GM19324 (cell line): ENCODE data around the gene ARID4A.
"Not testable (repeated sequence)": the region's sequence is repeated elsewhere in the genome, so short reads cannot be mapped to it uniquely, and the experiment has no call there.

Experiments
- ATAC-seq: cut with Tn5 transposase; IDR thresholded peaks from one replicate; pipeline ENCODE4 v1.9.1; 2021; ENCODE audit warnings: mild to moderate bottlenecking, moderate library complexity; ENCODE audit not compliant: unreplicated experiment, low FRiP score

The ARID4A gene

DNA sequence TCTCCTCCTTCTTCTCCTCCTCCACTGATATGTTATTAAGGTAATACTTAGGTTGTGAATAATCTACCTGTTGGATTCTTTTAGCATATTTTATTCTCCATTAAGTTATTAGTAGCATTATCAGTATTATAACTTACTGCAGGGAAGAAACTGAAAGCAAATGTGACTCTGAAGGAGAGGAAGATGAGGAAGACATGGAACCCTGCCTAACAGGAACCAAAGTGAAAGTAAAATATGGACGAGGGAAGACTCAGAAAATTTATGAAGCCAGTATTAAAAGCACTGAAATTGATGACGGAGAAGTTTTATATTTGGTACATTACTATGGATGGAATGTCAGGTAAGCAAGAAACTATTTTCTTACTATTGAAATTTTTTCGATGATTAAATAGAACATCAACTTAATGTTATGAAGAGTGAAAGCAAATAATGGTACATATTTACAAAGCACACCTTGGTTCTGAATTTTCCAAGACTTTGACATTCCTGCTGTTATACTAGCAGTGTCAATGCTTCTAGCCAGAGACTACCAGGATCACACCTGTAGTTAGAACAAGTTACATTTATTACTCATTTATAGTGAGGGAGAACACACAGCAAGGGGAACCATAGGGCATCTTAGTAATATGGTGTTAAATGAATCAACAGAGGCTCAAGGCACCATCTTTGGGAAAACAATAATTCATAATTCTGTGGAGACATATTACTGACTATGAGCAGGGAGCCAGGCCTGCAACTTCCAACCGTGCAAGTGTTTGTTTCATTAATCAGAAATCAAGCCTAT lies 55.4 kb downstream of the ARID4A start:
- ATAC-seq, result no peak

DNA sequence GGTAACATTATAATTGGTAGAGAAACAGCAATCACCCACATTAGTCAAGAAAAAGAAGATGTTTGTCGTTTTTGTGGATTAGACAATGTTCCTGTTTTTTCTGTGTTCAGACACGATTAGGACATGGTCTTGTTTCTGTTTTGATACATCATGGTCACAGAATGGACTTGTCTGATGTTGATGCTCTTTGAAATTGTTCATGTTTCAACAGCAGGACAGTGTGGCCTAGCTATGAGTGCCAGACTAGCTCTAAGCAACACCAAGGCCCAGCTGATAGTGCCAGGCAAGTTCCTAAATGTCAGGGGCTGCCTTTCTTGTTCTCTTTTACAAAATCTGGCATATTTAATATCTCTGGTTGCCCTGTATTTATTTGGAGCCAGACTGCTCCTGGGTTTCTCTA lies 56.5 kb downstream of the ARID4A start:
- ATAC-seq, result no peak

DNA sequence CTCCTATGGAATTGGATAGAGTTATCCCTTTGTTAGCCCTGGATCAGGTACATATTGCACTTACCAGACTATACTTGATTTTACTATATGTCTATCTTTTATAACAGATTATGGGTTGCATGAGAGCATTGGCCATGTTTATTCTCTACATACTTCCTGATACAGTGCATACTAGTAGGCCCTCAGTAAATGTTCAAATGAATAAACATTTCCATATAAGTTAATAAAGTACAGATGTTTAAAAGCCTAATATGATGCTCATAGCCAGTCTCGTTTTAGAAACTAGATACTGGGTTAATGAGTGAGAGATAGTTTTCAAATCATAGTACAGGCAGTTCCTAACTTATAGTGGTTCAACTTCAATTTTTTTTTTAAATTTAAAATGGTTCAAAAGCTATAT lies 57.9 kb downstream of the ARID4A start:
- no peak for ATAC-seq

DNA sequence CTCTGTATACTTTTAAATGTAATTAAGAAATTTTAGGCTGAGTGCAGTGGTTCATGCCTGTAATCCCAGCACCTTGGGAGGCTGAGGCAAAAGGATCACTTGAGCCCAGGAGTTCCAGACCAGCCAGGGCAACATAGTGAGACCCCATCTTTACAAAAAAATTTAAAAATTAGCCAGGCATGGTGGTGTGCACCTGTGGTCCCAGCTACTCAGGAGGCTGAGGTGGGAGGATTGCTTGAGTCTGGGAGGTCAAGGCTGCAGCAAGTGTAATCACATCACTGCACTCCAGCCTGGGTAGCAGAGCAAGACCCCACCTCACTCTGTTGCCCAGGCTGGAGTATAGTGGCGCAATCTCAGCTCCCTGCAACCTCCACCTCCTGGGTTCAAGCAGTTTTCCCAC lies 63.9 kb downstream of the ARID4A start:
- not testable (repeated sequence) for ATAC-seq

DNA sequence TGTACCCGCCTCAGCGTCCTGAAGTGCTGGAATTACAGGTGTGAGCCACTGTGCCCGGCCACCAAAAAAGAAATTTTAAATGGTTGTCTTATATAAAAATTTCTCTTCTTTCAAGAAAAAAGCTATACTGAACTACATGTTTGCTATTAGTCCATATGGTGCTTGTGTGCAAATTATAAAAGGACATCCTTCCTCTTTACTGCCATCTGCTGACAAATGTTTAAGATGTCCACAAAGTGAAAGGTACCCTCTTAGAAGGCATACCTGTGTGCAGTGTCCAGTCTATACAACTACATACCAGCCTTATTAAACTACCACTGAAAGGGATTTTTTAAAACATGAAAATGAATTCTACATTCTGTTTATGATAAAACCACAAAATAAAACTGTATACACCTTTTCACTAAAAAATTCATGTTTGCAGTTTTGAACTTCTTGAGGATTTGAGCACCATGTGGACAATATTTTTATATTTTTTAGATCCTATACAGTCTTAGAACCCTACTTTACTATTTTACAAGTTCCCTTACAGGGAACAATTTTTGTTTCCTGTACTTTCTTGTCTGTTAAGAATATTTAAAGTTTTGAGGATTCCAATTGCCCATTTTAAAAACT lies 64.5 kb downstream of the ARID4A start:
- no peak for ATAC-seq

DNA sequence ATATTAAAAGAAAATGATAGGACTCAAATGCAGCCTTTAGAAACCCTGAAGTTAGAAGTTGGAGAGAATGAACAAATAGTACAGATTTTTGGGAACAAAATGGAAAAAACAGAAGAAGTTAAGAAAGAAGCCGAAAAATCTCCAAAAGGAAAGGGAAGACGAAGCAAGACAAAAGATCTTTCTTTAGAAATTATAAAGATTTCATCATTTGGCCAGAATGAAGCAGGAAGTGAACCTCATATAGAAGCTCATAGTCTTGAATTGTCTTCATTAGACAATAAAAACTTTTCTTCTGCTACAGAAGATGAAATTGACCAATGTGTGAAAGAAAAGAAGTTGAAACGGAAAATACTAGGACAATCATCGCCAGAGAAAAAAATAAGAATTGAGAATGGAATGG lies 66.0 kb downstream of the ARID4A start:
- no peak for ATAC-seq

DNA sequence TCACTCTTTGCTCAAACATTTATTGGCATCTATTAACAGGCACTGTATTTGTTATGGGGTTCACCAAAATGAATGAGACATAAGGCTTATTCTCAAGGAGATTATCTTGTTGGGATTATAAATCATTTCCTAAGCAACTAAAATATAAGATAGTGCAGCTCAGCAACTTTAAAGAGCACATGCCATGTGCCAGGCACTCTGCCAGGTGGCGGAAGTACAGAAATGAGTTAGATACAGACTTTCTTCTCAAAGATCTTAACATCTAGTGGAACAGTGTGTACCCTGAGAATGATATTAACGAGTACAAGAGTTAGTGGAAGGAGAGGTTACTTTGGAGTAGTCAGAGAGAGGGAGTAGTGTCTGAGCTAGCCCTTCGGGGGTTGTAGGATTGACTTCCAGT lies 68.9 kb downstream of the ARID4A start:
- ATAC-seq, result no peak

DNA sequence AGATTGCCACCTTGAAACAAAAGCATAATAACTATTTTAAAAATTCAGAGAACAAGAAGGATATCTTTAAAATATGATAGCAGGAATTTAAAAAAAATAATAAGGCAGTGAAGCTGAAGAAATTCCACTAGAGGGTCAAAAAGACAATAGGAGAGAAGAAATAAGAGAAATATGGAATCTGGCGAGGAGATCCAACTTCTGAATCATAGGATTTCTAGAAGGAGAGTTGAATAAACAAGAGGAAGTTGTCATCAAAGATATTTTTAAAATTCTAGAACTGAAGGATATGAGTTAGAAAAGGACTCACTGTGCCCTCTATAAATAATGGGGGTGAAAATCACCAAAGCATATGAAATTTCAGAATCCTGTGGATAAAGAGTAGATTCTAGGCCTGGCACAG lies 70.6 kb downstream of the ARID4A start:
- no peak for ATAC-seq

DNA sequence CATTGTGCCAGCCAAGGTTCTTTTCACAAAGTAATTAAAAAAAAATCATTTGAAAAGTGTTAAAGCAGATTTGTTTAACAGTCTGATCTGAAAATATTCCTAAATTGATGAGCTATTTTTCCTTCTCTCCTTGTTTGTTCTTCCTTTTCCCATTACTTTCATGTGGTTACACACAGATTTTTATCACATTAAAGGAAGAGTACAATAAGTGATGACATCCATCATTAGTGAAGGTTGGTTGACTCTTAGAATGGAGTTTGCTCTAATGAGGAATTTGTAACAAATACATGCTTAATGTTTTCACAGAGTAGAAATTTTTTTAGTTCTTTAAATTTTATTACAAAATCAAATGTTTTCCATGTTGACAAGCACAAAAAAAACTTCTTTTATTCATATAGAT lies 78.4 kb downstream of the ARID4A start:
- no peak for ATAC-seq

DNA sequence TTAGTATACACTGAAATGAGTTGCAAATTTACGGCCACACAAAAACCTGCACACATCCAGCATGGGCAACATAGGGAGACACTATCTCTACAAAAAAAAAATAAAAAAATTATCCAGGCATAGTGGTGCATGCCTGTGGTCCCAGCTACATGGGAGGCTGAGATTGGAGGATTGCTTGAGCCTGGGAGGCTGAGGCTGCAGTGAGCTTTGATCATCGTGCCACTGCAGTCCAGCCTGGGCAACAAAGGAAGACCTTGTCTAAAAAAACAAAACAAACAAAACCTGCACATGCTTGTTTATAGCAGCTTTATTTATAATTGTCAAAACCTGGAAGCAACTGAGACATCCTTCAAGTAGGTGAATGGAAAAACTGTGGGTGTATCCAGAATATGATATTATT lies 92.5 kb downstream of the ARID4A start:
- no peak for ATAC-seq

DNA sequence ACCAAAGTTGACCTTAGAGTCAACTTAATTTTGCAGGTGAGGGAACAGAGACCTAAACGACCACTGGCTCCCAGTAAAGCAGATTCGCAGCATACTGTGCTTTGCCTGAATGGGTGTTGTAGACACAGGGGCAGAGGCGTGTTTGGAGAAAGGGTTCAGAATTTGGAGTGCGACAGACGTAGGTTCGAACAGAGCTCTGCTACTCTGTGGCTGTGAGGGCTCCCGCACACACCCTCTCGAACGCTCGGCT lies 97.1 kb downstream of the ARID4A start:
- no peak for ATAC-seq

DNA sequence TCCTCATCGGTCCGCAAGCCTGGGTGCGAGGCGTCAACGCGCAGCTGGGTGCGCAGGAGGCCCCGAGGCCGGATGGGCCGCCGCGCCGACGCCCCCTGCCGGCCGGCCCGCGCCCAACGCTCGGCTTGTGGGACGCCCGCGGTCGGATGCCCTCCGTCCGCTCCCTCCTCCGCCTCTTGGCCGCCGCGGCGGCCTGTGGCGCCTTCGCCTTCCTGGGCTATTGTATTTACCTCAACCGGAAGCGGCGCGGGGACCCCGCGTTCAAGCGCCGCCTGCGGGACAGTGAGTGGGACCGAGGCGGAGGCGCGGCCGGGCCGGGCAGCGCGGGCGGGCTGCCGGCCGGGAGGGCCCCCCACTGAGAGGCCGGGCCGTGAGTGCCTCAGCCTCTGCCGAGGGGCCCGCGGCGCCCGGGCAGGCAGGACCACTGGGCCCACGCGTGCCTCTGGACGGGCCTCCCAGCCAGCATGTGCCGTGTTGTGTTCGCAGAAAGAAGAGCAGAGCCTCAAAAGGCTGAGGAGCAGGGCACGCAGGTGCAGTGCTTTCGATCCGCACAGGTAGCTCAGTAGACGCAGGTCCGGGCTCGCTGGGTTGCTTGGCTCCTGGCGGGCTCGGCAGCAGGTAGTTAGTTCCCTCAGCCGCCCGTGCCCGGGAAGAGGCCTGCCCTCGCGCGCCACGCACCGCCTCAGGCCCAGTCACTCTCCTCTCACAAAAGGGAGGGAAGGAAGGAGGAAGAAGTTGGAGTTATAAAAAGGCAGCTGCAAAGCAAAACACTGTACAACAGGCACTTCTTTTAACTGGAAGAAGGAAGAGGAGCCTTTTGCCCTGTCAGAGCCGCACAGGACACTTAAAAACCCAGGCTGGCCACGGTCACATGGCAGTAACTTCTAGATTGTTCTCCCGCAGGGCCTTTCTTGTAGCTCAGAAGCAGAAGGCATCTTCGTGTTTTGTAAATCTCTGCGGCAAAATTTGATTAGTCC lies 97.7 kb downstream of the ARID4A start, which contains the start of gene TOMM20L:
TSS of gene TOMM20L (plus strand) at position 119 of the 977 bp plus-strand sequence. CDS start at position 147, 28 bp downstream.
- ATAC-seq, result peak; percentile 94

DNA sequence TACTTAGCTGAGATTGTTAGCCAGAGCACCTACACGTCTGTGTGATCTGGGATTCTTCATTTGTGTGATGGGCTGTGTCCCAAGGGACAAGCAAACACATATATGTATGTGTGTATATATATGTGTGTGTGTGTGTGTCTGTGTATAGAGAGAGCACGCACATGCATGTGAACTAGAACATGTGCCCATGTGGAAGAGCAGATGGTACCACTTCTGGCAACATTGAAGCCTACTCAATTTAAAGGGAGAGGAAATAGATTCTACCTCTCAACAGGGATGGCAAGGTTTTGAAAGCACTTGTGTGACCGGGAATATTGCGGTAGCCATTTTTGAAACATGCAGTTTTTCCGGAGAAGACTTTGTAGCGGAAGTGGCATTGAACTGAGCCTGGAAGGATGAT lies 98.8 kb downstream of the ARID4A start:
- no peak for ATAC-seq

DNA sequence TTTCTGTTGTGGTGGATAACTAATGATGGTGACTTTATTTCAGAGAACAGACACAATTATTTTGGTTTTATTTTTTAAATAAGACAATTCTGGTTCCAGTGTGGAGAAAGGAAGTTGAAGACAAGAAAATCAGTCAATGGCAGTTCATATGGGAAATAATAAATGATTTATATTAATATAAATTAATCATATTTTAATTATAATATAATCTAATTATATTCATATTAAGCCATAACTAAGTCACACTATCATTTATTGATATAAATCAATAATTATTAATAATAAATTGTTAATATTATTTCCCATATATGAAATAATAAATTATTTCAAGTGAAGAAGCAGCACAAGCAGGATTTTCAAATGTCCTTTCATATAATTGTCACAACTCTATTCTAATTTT lies 100.1 kb downstream of the ARID4A start:
- ATAC-seq, result no peak

DNA sequence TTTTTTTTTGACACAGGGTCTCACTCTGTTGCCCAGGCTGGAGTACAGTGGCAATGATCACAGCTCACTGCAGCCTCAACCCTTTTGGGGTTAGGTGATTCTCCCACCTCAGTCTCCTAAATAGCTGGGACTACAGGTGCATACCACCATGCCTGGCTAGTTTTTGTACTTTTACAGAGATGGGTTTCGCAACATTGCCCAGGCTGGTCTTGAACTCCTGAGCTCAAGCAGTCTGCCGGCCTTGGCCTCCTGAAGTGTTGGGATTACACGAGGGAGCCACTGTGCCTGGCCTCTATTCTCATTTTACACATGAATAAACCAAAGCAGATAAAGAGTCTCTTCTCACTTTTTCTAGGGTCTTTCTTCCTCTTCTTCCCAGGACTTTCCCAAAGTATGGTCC lies 100.5 kb downstream of the ARID4A start:
- ATAC-seq, result no peak

DNA sequence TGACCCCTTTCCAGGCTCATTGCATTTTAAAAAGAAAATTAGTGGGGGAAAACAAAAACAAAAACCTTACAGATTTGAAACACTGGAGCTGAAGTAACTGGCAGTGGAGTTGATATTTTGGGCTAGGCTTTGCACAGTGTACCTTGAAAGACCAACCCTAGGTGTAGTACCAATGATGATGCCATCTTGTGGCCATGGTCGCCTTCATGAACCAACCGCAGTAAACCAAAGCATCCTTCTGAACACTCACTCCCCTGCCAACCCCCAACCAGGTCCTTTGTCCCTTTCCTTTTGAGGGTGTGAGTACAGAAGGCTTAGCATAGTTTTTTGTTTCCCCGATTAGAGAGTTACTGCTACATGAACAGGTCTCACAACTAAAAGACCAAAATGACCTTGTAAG lies 103.2 kb downstream of the ARID4A start:
- ATAC-seq, result no peak

DNA sequence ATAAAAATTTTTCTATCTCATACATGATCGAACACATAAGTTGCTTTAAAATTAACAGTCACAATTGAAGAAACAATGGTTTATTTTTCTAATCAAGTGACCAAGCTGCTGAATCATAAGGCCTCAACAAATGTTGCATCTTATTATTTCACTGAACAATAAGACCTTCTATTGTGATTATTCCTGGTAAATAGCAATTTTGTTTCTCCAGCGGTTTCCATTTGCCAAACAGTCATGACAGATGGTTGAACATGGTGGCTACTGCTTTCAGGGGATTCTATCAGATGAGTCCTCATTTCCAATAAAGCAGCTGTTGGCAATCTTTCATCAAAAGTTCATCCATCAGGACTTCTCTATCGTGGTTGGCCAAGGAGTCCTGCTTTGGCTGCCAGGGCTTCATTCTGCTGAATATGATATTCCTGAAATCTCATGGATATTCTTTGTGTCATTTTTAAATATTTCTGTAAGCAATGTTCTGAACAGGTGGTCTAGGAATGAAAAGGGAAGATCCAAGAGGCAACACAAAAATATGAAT lies 110.4 kb downstream of the ARID4A start:
- no peak for ATAC-seq

DNA sequence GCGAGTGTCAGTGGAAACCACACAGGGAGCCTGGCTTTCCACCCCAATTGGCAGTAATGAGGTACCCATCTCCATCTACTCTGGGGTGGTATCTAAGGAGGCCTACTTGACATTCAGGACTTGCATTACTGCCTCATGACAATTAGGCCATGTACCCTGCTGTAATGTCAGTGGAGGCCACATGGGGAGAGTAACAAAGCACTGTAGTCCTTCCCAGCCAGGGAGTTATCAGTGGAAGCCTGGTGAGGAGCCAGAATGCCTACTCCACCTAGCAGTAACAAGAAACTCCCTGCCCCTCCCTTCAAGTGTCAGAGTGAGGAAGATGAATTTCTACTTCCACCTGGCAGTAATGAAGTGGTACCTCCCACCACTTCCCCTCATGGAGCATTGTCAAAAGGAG lies 116.5 kb downstream of the ARID4A start:
- ATAC-seq, result no peak

DNA sequence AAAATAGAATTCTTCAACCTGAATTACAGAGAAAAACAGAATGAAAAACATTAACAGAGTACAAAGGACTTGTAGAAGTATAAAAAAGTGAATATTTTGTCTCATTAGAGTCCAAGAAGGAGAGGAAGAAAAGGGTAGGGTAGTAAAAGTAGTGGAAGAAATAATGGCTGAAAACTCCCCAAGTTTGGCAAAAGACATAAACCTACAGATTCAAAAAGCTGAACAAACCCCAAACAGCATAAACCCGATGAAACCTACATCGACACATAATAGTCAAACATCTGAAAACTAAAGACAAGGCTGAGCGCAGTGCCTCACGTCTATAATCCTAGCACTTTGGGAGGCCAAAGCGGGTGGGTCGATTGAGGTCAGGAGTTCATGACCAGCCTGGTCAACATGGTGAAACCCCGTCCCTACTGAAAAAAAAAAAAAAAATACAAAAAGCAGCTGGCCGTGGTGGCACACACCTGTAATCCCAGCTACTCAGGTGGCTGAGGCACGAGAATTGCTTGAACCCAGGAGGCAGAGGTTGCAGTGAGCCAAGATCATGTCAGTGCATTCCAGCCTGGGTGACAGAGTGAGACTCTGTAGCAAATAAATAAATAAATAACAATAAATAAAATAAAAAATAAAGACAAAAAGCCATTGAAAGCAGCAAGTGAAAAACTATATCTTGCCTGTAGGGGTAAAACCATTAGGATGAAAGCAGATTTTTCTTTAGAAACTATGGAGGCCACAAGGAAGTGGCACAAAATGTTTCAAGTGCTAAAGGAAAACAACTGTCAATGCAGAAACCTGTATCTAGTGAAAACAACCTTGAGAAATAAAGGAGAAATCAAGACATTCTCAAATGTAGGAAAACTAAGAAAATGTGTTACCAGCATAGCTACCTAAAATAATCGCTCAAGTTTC lies 117.5 kb downstream of the ARID4A start:
- ATAC-seq, result no peak

DNA sequence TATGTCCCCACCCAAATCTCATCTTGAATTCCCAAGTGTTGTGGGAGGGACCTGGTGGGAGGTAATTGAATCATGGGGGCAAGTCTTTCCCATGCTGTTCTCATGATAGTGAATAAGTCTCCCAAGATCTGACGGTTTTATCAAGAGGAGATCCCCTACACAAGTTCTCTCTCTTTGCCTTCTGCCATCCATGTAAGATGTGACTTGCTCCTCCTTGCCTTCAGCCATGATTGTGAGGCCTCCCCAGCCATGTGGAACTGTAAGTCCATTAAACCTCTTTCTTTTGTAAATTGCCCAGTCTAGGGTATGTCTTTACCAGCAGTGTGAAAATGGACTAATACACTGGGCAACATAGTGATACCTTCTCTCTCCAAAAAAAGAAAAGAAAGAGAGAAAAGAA lies 118.6 kb downstream of the ARID4A start:
- ATAC-seq, result not testable (repeated sequence)
